ENCODE results near the gene CMTM8.

Gene CMTM8

DNA sequence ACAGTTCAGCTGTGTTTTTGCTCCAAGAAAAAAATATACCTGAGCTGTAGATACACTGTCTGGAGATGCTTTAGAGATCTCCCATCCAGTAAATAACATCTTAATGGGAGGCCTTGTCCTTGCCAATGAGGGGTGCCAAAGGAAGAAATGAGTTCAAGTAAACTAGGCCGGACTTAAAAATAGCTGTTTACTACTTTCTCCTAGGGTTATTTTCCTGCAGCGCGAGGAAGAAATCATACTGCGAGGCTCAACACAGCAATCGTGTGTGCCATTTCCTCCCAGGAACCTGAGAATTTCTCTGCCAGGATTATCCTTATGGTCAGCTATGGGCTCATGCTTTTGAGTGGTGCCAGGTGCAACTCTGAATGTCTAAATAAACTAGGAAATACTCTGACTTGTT lies 71.9 kb downstream of the CMTM8 start:
- TF ChIP-seq, protein P1, sequence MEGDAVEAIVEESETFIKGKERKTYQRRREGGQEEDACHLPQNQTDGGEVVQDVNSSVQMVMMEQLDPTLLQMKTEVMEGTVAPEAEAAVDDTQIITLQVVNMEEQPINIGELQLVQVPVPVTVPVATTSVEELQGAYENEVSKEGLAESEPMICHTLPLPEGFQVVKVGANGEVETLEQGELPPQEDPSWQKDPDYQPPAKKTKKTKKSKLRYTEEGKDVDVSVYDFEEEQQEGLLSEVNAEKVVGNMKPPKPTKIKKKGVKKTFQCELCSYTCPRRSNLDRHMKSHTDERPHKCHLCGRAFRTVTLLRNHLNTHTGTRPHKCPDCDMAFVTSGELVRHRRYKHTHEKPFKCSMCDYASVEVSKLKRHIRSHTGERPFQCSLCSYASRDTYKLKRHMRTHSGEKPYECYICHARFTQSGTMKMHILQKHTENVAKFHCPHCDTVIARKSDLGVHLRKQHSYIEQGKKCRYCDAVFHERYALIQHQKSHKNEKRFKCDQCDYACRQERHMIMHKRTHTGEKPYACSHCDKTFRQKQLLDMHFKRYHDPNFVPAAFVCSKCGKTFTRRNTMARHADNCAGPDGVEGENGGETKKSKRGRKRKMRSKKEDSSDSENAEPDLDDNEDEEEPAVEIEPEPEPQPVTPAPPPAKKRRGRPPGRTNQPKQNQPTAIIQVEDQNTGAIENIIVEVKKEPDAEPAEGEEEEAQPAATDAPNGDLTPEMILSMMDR (IDR thresholded peaks at IDR 0.05; ENCODE audit: control insufficient read depth, extremely low read depth, insufficient read depth), result no peak
- H3K4me3 ChIP-seq (ENCODE audit: low read depth, low read length), result no peak overlapping the region
- no peak for DNase-seq (ENCODE audit: low read depth)

DNA sequence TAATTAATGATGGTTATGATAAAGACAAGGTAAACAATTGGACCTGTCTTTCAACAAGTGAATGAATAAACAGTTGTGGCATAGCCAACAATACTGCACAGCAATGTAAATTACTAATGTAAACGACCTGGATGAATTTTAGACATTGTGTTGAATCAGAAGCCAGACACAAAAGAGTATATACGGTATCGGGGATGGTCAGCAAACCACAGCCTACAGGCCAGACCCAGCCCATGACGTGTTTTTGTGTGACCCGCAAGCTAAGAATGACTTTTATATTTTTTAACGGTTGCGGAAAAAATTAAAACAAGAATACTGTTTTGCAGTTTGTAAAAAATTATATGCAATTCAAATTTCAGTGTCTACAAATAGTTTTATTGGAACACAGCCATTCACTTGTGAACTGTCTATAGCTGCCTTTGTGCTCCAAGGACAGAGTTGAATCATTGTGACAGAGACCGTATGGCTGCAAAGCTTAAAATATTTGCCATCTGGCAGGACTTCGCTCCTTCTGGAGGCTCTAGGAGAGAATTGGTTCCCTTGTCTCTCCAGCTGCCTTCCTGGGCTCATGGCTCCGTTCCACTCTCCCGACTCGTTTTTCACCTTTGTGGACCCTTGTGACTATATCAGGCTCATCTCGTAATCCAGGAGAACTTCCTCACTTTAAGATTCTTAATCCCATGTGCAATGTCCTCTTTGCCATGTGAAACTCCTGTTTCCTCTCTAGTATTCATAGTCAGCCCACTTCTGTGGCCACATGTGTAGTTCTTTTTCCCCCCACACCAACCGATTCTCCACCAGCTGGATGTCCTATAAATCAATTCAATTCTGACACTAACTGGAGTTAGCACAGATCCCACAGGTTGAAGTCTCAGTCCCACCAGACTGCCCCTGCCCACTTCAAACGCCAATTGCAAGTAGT lies 72.7 kb downstream of the CMTM8 start:
- no peak for DNase-seq (ENCODE audit: low read depth)
- TF ChIP-seq, protein P1 (IDR thresholded peaks at IDR 0.05; ENCODE audit: control insufficient read depth, extremely low read depth, insufficient read depth), result no peak
- H3K4me3 ChIP-seq (ENCODE audit: low read depth, low read length), result no peak overlapping the region

DNA sequence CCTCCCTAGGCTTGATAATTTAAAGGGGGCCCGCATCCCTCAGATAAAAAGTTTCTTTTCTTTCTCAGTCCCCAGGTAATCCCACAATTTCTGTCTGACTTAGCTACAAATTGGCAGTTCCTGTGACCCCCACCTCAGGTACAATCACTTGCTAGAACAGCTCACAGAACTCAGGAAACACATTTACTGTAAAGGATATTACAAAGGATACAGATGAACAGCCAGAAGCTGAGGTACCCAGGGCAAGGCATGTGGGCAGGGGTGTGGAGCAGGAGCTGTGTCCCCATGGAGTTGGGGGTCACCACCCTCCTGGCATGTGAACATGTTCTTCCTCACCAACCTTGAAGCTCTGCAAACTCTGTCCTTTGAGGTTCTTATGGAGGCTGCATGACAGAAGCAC lies 73.8 kb downstream of the CMTM8 start:
- H3K4me3 ChIP-seq (ENCODE audit: low read depth, low read length), result no peak overlapping the region
- TF ChIP-seq, protein P1 (IDR thresholded peaks at IDR 0.05; ENCODE audit: control insufficient read depth, extremely low read depth, insufficient read depth), result no peak
- DNase-seq (ENCODE audit: low read depth), result no peak

DNA sequence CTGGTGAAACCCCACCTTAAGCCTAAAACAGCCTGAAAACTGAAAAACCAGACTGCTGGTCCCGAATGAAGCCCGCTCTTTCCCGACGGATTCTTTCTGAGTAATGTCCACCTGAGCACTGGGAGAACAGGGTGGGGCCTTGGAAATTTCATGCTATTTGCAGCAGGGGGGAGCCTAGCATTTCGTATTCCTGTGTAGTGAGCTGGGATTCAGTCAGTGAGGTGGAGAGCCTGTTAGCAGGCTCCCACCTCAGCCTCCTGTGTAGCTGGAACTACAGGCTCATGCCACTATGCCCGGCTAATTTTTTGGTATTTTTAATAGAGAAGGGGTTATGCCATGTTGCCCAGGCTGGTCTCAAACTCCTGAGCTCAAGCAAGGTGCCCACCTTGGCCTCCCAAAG lies 74.7 kb downstream of the CMTM8 start:
- no peak for DNase-seq (ENCODE audit: low read depth)
- TF ChIP-seq, protein P1 (IDR thresholded peaks at IDR 0.05; ENCODE audit: control insufficient read depth, extremely low read depth, insufficient read depth), result no peak
- H3K4me3 ChIP-seq (ENCODE audit: low read depth, low read length), result no peak overlapping the region

DNA sequence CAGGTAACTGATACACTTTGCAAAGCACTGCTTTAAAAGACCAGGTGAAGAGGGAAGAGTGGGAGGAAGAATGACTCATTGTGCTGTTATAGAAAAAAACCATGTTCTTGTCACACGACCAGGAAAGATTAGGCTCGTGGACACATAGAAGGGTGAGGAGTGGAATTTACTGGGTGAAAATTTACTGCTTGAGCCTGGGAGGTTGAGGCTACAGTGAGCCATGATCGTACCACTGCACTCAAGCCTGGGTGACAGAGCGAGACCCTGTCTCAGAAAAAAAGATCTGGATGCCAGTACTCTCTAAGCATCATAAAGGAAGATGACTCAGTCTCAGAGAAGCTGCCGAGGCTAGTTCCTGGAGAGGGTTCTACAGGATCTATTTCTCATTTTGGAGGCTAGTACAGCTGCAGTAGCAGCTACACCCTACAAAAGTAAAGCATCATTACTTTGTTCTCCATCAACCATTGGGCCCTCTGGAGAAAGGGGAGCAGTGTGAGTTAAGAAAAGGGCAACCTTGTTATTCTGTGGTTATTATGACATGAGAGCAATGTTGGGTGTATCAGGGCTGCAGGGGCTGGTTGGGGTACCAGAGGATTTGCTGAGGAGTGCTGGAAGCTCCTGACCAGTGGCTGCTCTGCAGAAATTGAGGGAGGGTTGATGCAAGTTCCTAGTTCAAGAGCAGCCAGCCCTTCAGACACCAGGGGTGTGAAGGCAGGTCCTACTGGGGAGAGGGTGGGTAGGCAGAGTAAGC lies 75.4 kb downstream of the CMTM8 start:
- DNase-seq (ENCODE audit: low read depth), result no peak
- TF ChIP-seq, protein P1 (IDR thresholded peaks at IDR 0.05; ENCODE audit: control insufficient read depth, extremely low read depth, insufficient read depth), result no peak
- H3K4me3 ChIP-seq (ENCODE audit: low read depth, low read length), result no peak overlapping the region

DNA sequence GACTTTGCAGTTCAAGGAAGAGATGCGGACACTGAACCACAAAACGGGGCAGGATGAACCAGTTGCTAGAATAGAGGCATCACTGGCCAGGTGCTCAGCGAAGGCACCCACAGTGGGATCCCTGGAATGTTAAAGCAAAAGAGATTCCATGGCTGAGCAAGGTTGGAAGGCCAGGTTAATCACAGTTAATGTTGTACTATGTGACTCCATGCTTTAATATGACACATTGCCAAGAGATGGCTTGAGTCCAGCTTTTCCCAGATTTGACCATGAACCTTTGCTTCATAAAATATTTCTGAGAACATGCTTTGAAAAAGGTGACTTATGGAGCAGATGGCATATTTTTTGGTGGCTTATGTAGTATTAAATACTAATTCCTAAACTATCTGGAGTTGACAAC lies 77.0 kb downstream of the CMTM8 start:
- no peak for DNase-seq (ENCODE audit: low read depth)
- TF ChIP-seq, protein P1 (IDR thresholded peaks at IDR 0.05; ENCODE audit: control insufficient read depth, extremely low read depth, insufficient read depth), result no peak
- H3K4me3 ChIP-seq (ENCODE audit: low read depth, low read length), result no peak overlapping the region

Data from LNCaP clone FGC (cell line).